H9 (cell line): Measurements from ENCODE around the gene MYO5B. TPM values are rescaled to one million over a fixed set of nuclear protein-coding genes. Genes with fewer than 3 reads are reported as not detected.

Experiments
- DNase-seq: peaks from one replicate; pipeline ENCODE4 v3.0.0-alpha.2; 2017
- H2AFZ ChIP-seq: one replicate; pipeline ENCODE4 v1.6.1; 2013; ENCODE audit warnings: mild to moderate bottlenecking, low read length, control low read depth, moderate library complexity
- H2AK5ac ChIP-seq: 2 replicates; pipeline ENCODE4 v1.6.1; 2013; ENCODE audit warnings: low read length, control low read depth, mixed read lengths; ENCODE audit not compliant: insufficient read length
- H2BK120ac ChIP-seq: one replicate; pipeline ENCODE4 v1.6.1; 2013; ENCODE audit warnings: low read depth, mild to moderate bottlenecking, low read length, control low read depth, inconsistent platforms; ENCODE audit not compliant: poor library complexity, severe bottlenecking
- H2BK12ac ChIP-seq: 2 replicates; pipeline ENCODE4 v1.6.1; 2013; ENCODE audit warnings: low read length, control low read depth, mixed read lengths, low read depth; ENCODE audit not compliant: insufficient read length
- H2BK15ac ChIP-seq: 2 replicates; pipeline ENCODE4 v1.6.1; 2013; ENCODE audit warnings: low read depth, low read length, control low read depth
- H2BK20ac ChIP-seq: one replicate; pipeline ENCODE4 v1.6.1; 2013; ENCODE audit warnings: low read depth, mild to moderate bottlenecking, low read length, control low read depth, inconsistent platforms; ENCODE audit not compliant: poor library complexity, severe bottlenecking
- H2BK5ac ChIP-seq: 2 replicates; pipeline ENCODE4 v1.6.1; 2013; ENCODE audit warnings: low read length, control low read depth, mixed read lengths; ENCODE audit not compliant: insufficient read length
- H3K14ac ChIP-seq: 2 replicates; pipeline ENCODE4 v1.6.1; 2013; ENCODE audit warnings: low read length, control low read depth; ENCODE audit not compliant: insufficient read depth
- H3K18ac ChIP-seq: 2 replicates; pipeline ENCODE4 v1.6.1; 2013; ENCODE audit warnings: low read depth, mild to moderate bottlenecking, mixed read lengths, low read length, control low read depth; ENCODE audit not compliant: insufficient read length
- H3K23ac ChIP-seq: 2 replicates; pipeline ENCODE4 v1.6.1; 2013; ENCODE audit warnings: low read length, control low read depth, mixed read lengths, low read depth; ENCODE audit not compliant: insufficient read length
- H3K23me2 ChIP-seq: 2 replicates; pipeline ENCODE4 v1.6.1; 2013; ENCODE audit warnings: low read depth, mild to moderate bottlenecking, mixed read lengths, low read length, control low read depth; ENCODE audit not compliant: insufficient read length, poor library complexity, severe bottlenecking
- H3K27ac ChIP-seq: 2 replicates; pipeline ENCODE4 v1.5.1; 2013; ENCODE audit warnings: low read length, control low read depth, mixed read lengths, low read depth; ENCODE audit not compliant: insufficient read length
- H3K27me3 ChIP-seq: 2 replicates; pipeline ENCODE4 v1.6.1; 2013; ENCODE audit warnings: low read length, control low read depth, inconsistent platforms; ENCODE audit not compliant: insufficient read depth
- H3K4ac ChIP-seq: 2 replicates; pipeline ENCODE4 v1.6.1; 2013; ENCODE audit warnings: low read depth, mild to moderate bottlenecking, control low read depth, inconsistent platforms, low read length, moderate library complexity
- H3K4me1 ChIP-seq: 2 replicates; pipeline ENCODE4 v1.6.1; 2013; ENCODE audit warnings: low read length, control low read depth, inconsistent platforms; ENCODE audit not compliant: insufficient read depth
- H3K4me2 ChIP-seq: 2 replicates; pipeline ENCODE4 v1.6.1; 2013; ENCODE audit warnings: low read length, control low read depth, mixed read lengths; ENCODE audit not compliant: insufficient read length, insufficient read depth
- H3K56ac ChIP-seq: 2 replicates; pipeline ENCODE4 v1.6.1; 2013; ENCODE audit warnings: low read depth, mild to moderate bottlenecking, mixed read lengths, low read length, control low read depth; ENCODE audit not compliant: insufficient read length
- H3K79me1 ChIP-seq: 2 replicates; pipeline ENCODE4 v1.6.1; 2013; ENCODE audit warnings: low read depth, mild to moderate bottlenecking, moderate library complexity, low read length, control low read depth, inconsistent platforms; ENCODE audit not compliant: insufficient read depth, poor library complexity, severe bottlenecking
- H3K79me2 ChIP-seq: 2 replicates; pipeline ENCODE4 v1.6.1; 2013; ENCODE audit warnings: low read length, control low read depth, inconsistent platforms; ENCODE audit not compliant: insufficient read depth
- H3K9ac ChIP-seq: 2 replicates; pipeline ENCODE4 v1.6.1; 2013; ENCODE audit warnings: low read length, control low read depth, mixed read lengths; ENCODE audit not compliant: insufficient read length; ENCODE audit errors: extremely low read depth
- H3K9me3 ChIP-seq: one replicate; pipeline ENCODE4 v1.6.1; 2013; ENCODE audit warnings: low read depth, low read length, inconsistent platforms; ENCODE audit not compliant: control insufficient read depth
- H3T11ph ChIP-seq: one replicate; pipeline ENCODE4 v1.6.1; 2013; ENCODE audit warnings: mild to moderate bottlenecking, low read length, control low read depth, inconsistent platforms
- H4K20me1 ChIP-seq: one replicate; pipeline ENCODE4 v1.6.1; 2013; ENCODE audit not compliant: control insufficient read depth, insufficient read length, insufficient read depth
- H4K5ac ChIP-seq: 2 replicates; pipeline ENCODE4 v1.6.1; 2013; ENCODE audit warnings: low read depth, mild to moderate bottlenecking, mixed read lengths, low read length, control low read depth; ENCODE audit not compliant: insufficient read length
- H4K8ac ChIP-seq: replicated peaks from 2 replicates; pipeline ENCODE4 v1.6.1; 2013; ENCODE audit warnings: low read length, control low read depth, mixed read lengths, low read depth; ENCODE audit not compliant: insufficient read length
- H4K91ac ChIP-seq: 2 replicates; pipeline ENCODE4 v1.6.1; 2013; ENCODE audit warnings: low read depth, mild to moderate bottlenecking, moderate library complexity, mixed read lengths, low read length, control low read depth; ENCODE audit not compliant: insufficient read length
- H3K27ac Mint-ChIP-seq, 3 experiments: 2 replicates in 2 of 3; 3 replicates in 1 of 3; pipeline ENCODE4 v1.8.0; 2020 to 2021; ENCODE audit warnings: mixed read lengths in 3 of 3, mild to moderate bottlenecking in 1 of 3, moderate library complexity in 1 of 3
- H3K27me3 Mint-ChIP-seq: 2 replicates; pipeline ENCODE4 v1.8.0; 2021; ENCODE audit warnings: low read depth, mild to moderate bottlenecking, moderate library complexity, mixed read lengths
- H3K36me3 Mint-ChIP-seq, 3 experiments: 2 replicates in 2 of 3; 3 replicates in 1 of 3; pipeline ENCODE4 v1.8.0; 2020 to 2021; ENCODE audit warnings: low read depth in 3 of 3, mixed read lengths in 3 of 3; ENCODE audit not compliant: insufficient read depth in 1 of 3
- H3K4me1 Mint-ChIP-seq, 2 experiments: 2 replicates each; pipeline ENCODE4 v1.8.0; 2020; ENCODE audit warnings: mixed read lengths in 2 of 2
- H3K4me3 Mint-ChIP-seq, 2 experiments: 2 replicates in 1 of 2; 3 replicates in 1 of 2; pipeline ENCODE4 v1.8.0; 2020 to 2021; ENCODE audit warnings: mild to moderate bottlenecking in 2 of 2, mixed read lengths in 2 of 2, moderate library complexity in 1 of 2
- H3K9me3 Mint-ChIP-seq, 2 experiments: 2 replicates in 1 of 2; 3 replicates in 1 of 2; pipeline ENCODE4 v1.8.0; 2020; ENCODE audit warnings: mild to moderate bottlenecking in 2 of 2, mixed read lengths in 2 of 2, moderate library complexity in 1 of 2
- CTCF ChIP-seq: fragments of 200-600 bp; sonication (generic); conservative IDR thresholded peaks from 3 replicates; pipeline ENCODE4 v1.8.0; 2021; ENCODE audit warnings: antibody characterized with exemption, mild to moderate bottlenecking
- WGBS: extraction: QIAGEN DNeasy Blood & Tissue Kit; methylation state at CpG from one replicate; pipeline ENCODE4 v1.1.7; 2013; ENCODE audit warnings: missing lambda C conversion rate, low lambda C conversion rate, mixed read lengths; ENCODE audit not compliant: insufficient read length; ENCODE audit errors: extremely low coverage; 5-methylcytosine and 5-hydroxymethylcytosine counted together
- total RNA-seq: library from RNA; stranded (reverse); gene quantifications from 2 replicates; pipeline ENCODE4 v1.2.1, GENCODE V29; 2021

The MYO5B gene
- total RNA-seq, 1 experiment from 2014 or later: 9.3 TPM

DNA sequence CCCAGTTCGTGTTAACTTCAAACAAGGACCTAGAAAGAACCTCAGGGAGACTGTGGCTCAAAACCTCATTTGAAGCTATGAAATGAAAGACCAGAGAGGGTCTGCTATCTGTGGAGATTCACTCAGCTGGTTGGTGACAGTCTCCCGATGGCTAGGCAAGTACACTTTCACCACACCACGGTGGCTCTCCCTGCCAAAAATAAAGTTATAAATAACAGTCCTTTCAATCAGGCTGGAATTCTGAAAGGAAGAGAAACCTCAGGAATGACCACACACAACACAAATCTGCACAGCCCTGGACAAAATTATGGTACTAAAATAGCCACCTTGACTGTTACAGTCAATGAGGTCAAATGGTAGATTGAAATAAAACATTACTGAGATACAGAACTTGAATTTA lies 221.4 kb downstream of the MYO5B start:
- no peak overlapping the region for H3T11ph ChIP-seq
- no peak overlapping the region for H4K5ac ChIP-seq
- no peaks in the 10 kb centered on the region for H3K79me2 ChIP-seq
- no peaks in the 10 kb centered on the region for H3K9me3 Mint-ChIP-seq
- H3K4me1 Mint-ChIP-seq: peaks cover 0 to 6% of the 10 kb centered on the region in 2 experiments; a peak in 1 of 4 replicates
- no peak overlapping the region for H3K4me3 Mint-ChIP-seq
- DNase-seq: no peak
- H2AK5ac ChIP-seq: no peak overlapping the region
- H4K20me1 ChIP-seq: no peaks in the 10 kb centered on the region
- TF ChIP-seq CTCF: no peak
- H3K23me2 ChIP-seq: no peaks in the 10 kb centered on the region
- no peak overlapping the region for H2BK15ac ChIP-seq
- no peak overlapping the region for H3K23ac ChIP-seq
- H3K9ac ChIP-seq: no peak overlapping the region
- H3K79me1 ChIP-seq: no peaks in the 10 kb centered on the region
- no peak overlapping the region for H3K18ac ChIP-seq
- no peak overlapping the region for H2BK20ac ChIP-seq
- no peaks in the 10 kb centered on the region for H3K9me3 ChIP-seq
- no peak overlapping the region for H4K8ac ChIP-seq
- no peaks in the 10 kb centered on the region for H3K27me3 ChIP-seq
- H2BK120ac ChIP-seq: no peak overlapping the region
- H4K91ac ChIP-seq: no peak overlapping the region
- no peak overlapping the region for H3K14ac ChIP-seq
- H3K36me3 Mint-ChIP-seq: no peaks in the 10 kb centered on the region; a peak in 1 of 7 replicates
- no peak overlapping the region for H3K27ac Mint-ChIP-seq
- H3K27ac ChIP-seq: no peak overlapping the region
- no CpG with 5 or more reads among the region's 3 CpGs for WGBS
- H2BK12ac ChIP-seq: no peak overlapping the region
- no peak overlapping the region for H3K4me2 ChIP-seq
- no peaks in the 10 kb centered on the region for H3K4me1 ChIP-seq
- H3K4ac ChIP-seq: no peak overlapping the region
- no peak overlapping the region for H3K56ac ChIP-seq
- H2BK5ac ChIP-seq: no peak overlapping the region
- H2AFZ ChIP-seq: no peak overlapping the region
- H3K27me3 Mint-ChIP-seq: no peaks in the 10 kb centered on the region
